Omental fat pad (tissue), 4 donors: ENCODE data around the gene RGS10. TPM values are rescaled to one million over a fixed set of nuclear protein-coding genes. Genes with fewer than 3 reads are reported as not detected.

Experiments used
- ATAC-seq: fragments of 150-250 bp; one replicate; pipeline ENCODE4 v1.9.1; 2016; ENCODE audit warnings: mild to moderate bottlenecking, moderate library complexity; ENCODE audit not compliant: low FRiP score
- DNase-seq: peaks from one replicate; pipeline ENCODE4 v3.0.0-alpha.2; 2019; ENCODE audit warnings: low spot score
- CTCF ChIP-seq, 3 donors: fragments of 450-650 bp; IDR thresholded peaks; one replicate each; pipeline ENCODE4 v1.5.1; 2016 to 2017; ENCODE audit warnings: antibody characterized with exemption in 3 of 3, mild to moderate bottlenecking in 3 of 3, moderate library complexity in 2 of 3
- total RNA-seq, 4 donors: library from RNA; depleted of rRNA; stranded (reverse); fragments of >200 nt; gene quantifications; one replicate each; pipeline ENCODE4 v1.1.0, GENCODE V29; 2016

Gene RGS10
- total RNA-seq, 4 donors from 2014 or later: 12.3 to 40.2 (median 18.7) TPM

DNA sequence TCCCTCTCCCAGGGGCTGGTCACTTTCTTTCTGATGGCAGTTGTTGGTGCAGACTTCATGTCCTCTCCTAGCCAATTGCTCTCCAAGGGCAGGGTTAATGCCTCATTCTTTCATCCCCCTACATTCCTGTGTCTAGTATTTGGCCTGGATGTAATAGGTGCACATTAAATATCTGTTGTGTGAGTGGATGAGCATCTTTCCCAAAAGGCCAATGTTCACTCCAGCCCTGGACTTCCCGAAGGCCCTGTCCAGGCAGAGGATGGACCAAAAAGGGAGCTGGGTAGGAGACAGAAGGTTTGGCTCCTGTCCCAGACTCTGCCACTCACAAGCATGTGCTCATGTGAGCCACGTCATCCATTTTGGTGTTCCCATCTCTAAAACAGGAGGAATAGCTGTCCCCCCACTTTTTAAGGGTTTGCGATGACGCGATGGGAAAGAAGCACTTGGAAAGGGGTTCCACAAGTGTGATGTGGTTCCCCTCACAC is 47.5 kb downstream of the RGS10 start:
- ATAC-seq (no peak), DNase-seq (no peak)
- no peak for TF ChIP-seq CTCF (IDR thresholded peaks at IDR 0.05)

DNA sequence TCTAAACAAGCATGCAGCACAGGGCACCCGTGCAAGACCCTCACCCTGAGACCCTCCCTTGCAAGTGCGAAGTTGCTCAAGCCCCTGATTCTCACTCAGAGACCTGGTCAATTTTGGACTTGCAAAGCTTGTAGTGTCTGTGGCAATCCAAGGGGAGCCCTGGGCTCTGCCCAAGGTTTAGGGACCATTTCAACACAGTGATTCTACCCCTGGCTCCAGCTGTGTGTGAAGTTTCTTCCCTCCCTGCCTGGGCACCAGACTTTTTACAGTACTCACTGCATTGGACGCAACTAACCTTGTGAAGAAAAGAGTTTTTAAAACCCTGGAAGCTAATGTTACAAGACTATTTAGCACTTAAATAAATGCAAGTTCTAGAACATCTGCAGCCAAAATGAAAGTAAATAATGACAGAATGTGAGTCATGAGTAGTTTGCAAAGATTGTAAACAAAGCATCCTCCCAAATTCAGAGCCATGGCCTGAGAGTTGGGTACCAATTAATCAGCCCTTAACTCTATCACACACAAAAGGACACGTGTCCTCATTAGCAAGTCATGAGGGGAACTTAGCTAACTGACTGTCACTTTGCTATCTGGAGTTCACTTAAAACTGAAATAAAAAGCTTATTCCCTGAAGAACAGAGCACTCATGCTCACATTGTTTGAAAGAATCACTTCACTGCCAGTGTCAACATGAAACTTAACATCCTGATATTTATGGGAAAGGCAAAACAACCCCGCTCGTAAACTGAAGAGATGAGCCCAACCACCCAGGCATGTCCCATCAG is 48.1 kb downstream of the RGS10 start:
- DNase-seq (no peak), ATAC-seq (no peak)
- no peak for TF ChIP-seq CTCF (IDR thresholded peaks at IDR 0.05)

DNA sequence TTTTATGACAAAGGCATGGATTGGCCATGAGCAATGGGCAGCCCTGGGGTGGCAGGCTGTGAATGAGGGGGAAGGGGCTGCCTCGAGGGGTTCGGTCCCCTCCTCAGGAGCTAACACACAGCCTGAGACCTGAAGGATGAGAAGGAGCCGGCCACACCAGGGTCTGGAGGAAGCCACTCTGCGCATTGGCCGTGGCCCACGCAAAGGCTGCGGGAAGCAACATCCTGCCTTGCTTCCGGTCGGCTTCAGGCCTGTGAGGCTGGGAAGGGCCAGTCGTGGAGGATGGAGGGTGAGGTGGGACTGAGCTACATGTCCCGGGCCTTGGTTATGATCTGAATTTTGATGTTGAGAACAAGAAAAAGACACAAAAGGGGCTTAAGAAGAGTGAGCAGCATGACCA is 49.4 kb downstream of the RGS10 start:
- ATAC-seq (no peak), DNase-seq (no peak)
- TF ChIP-seq CTCF (IDR thresholded peaks at IDR 0.05): no peak

GRCh38 chr10:119491966-119492757 is 50.4 kb downstream of the RGS10 start:
- no peak for ATAC-seq
- TF ChIP-seq CTCF (IDR thresholded peaks at IDR 0.05): no peak
- no peak for DNase-seq

GRCh38 chr10:119489991-119490326 is 52.6 kb downstream of the RGS10 start:
- ATAC-seq (no peak), DNase-seq (no peak)
- TF ChIP-seq CTCF (IDR thresholded peaks at IDR 0.05): no peak

GRCh38 chr10:119488675-119489074 is 53.8 kb downstream of the RGS10 start:
- ATAC-seq (no peak), DNase-seq (no peak)
- no peak for TF ChIP-seq CTCF (IDR thresholded peaks at IDR 0.05)
